Nephron (organoid): ENCODE results near the gene MYO18A.

Experiments used
- H3K27ac Mint-ChIP-seq, 3 experiments: 2 replicates each; pipeline ENCODE4 v1.8.0; 2020; ENCODE audit warnings: mixed read lengths in 3 of 3, mild to moderate bottlenecking in 2 of 3, moderate library complexity in 1 of 3
- H3K27me3 Mint-ChIP-seq: 2 replicates; pipeline ENCODE4 v1.8.0; 2021; ENCODE audit warnings: low read depth, mild to moderate bottlenecking, moderate library complexity, mixed read lengths
- H3K36me3 Mint-ChIP-seq: 2 replicates; pipeline ENCODE4 v1.8.0; 2020; ENCODE audit warnings: low read depth, mixed read lengths
- H3K4me1 Mint-ChIP-seq: 2 replicates; pipeline ENCODE4 v1.8.0; 2020; ENCODE audit warnings: mixed read lengths
- H3K4me3 Mint-ChIP-seq, 3 experiments: 2 replicates each; pipeline ENCODE4 v1.8.0; 2020; ENCODE audit warnings: mild to moderate bottlenecking in 3 of 3, mixed read lengths in 3 of 3, moderate library complexity in 2 of 3
- H3K9me3 Mint-ChIP-seq: 2 replicates; pipeline ENCODE4 v1.8.0; 2020; ENCODE audit warnings: mixed read lengths
- CTCF ChIP-seq, 3 experiments: fragments of 200-600 bp; sonication (generic); IDR thresholded peaks; one replicate each; pipeline ENCODE4 v1.5.0; 2021; ENCODE audit warnings: antibody characterized with exemption in 3 of 3; ENCODE audit not compliant: unreplicated experiment in 3 of 3

Gene MYO18A

GRCh38 chr17:29108823-29109476 lies 71.2 kb downstream of the MYO18A start:
- TF ChIP-seq CTCF (IDR thresholded peaks at IDR 0.05; ENCODE audit: unreplicated experiment in 3 of 3): no peak
- Mint-ChIP-seq H3K27me3 (peaks cover 7% of the 10 kb centered on the region), H3K27ac (no peak overlapping the region), H3K4me3 (no peak overlapping the region), H3K36me3 (peaks cover 40% of the 10 kb centered on the region), H3K9me3 (no peaks in the 10 kb centered on the region), H3K4me1 (peaks cover 27% of the 10 kb centered on the region)

- TF ChIP-seq CTCF (IDR thresholded peaks at IDR 0.05; ENCODE audit: unreplicated experiment in 3 of 3): no peak
- no peak overlapping the region for H3K4me3 Mint-ChIP-seq
- no peaks in the 10 kb centered on the region for H3K9me3 Mint-ChIP-seq
- peaks cover 44% of the 10 kb centered on the region for H3K36me3 Mint-ChIP-seq
- H3K4me1 Mint-ChIP-seq: peaks cover 30% of the 10 kb centered on the region
- peaks cover 7% of the 10 kb centered on the region for H3K27me3 Mint-ChIP-seq
- no peak overlapping the region for H3K27ac Mint-ChIP-seq
Observed at GRCh38 chr17:29107933-29108822, 72.0 kb downstream of the MYO18A start.

- H3K4me3 Mint-ChIP-seq: no peak overlapping the region
- peaks cover 27% of the 10 kb centered on the region for H3K4me1 Mint-ChIP-seq
- H3K9me3 Mint-ChIP-seq: no peaks in the 10 kb centered on the region
- no peak for TF ChIP-seq CTCF (IDR thresholded peaks at IDR 0.05; ENCODE audit: unreplicated experiment in 3 of 3)
- peaks cover 7% of the 10 kb centered on the region for H3K27me3 Mint-ChIP-seq
- H3K36me3 Mint-ChIP-seq: peaks cover 47% of the 10 kb centered on the region
- H3K27ac Mint-ChIP-seq: no peak overlapping the region
Observed at GRCh38 chr17:29107084-29107483, 73.1 kb downstream of the MYO18A start.

GRCh38 chr17:29103341-29103740 lies 76.9 kb downstream of the MYO18A start:
- peaks cover 3% of the 10 kb centered on the region for H3K27me3 Mint-ChIP-seq
- H3K27ac Mint-ChIP-seq: no peak overlapping the region
- H3K36me3 Mint-ChIP-seq: peaks cover 38% of the 10 kb centered on the region
- H3K4me1 Mint-ChIP-seq: peaks cover 18% of the 10 kb centered on the region
- H3K9me3 Mint-ChIP-seq: no peaks in the 10 kb centered on the region
- no peak overlapping the region for H3K4me3 Mint-ChIP-seq
- no peak for TF ChIP-seq CTCF (IDR thresholded peaks at IDR 0.05; ENCODE audit: unreplicated experiment in 3 of 3)

GRCh38 chr17:29102741-29103181 lies 77.4 kb downstream of the MYO18A start:
- Mint-ChIP-seq H3K27ac (peak overlapping the region in 1 of 3 experiments; percentile 14), H3K4me3 (no peak overlapping the region)

More at GRCh38 chr17:29102741-29103181, 77.4 kb downstream of the MYO18A start:
- Mint-ChIP-seq H3K4me1 (peaks cover 15% of the 10 kb centered on the region), H3K27me3 (peaks cover 3% of the 10 kb centered on the region), H3K9me3 (no peaks in the 10 kb centered on the region), H3K36me3 (peaks cover 39% of the 10 kb centered on the region)
- no peak for TF ChIP-seq CTCF (IDR thresholded peaks at IDR 0.05; ENCODE audit: unreplicated experiment in 3 of 3)
